DND-41 (cell line): ENCODE results near the gene ANKRD29.
"Not testable (repeated sequence)": the region's sequence is repeated elsewhere in the genome, so short reads cannot be mapped to it uniquely, and the experiment has no call there.

Source experiments
- ATAC-seq: fragments of 200-7000 bp; cut with Tn5 transposase; 3 replicates; pipeline ENCODE4 v1.9.1; 2021; ENCODE audit warnings: low read depth; ENCODE audit not compliant: insufficient read depth
- DNase-seq: peaks from one replicate; pipeline ENCODE4 v3.0.0-alpha.2; 2020
- H2AFZ ChIP-seq: 2 replicates; pipeline ENCODE4 v1.6.0; 2012; ENCODE audit warnings: low read depth, low read length
- H3K27ac ChIP-seq: 2 replicates; pipeline ENCODE4 v1.5.1; 2012; ENCODE audit warnings: low read length, inconsistent platforms
- H3K27me3 ChIP-seq: fragments of 200-600 bp; sonication (generic); 2 replicates; pipeline ENCODE4 v1.6.0; 2012; ENCODE audit warnings: low read length, mild to moderate bottlenecking, inconsistent platforms; ENCODE audit not compliant: insufficient read depth, poor library complexity
- H3K36me3 ChIP-seq: 2 replicates; pipeline ENCODE4 v1.5.1; 2012; ENCODE audit warnings: low read length, inconsistent platforms; ENCODE audit not compliant: insufficient read depth
- H3K4me1 ChIP-seq: 2 replicates; pipeline ENCODE4 v1.5.1; 2012; ENCODE audit warnings: mild to moderate bottlenecking, low read length; ENCODE audit not compliant: insufficient read depth
- H3K4me2 ChIP-seq: 2 replicates; pipeline ENCODE4 v1.6.0; 2012; ENCODE audit warnings: mild to moderate bottlenecking, moderate library complexity, low read length, inconsistent platforms; ENCODE audit not compliant: insufficient read depth
- H3K4me3 ChIP-seq, 2 experiments: fragments of 200-600 bp in 1 of 2; shearing (Covaris generic) in 1 of 2; 2 replicates each; pipeline ENCODE4 v1.5.1; 2012 to 2016; ENCODE audit warnings: inconsistent platforms in 2 of 2, low read length in 2 of 2, mild to moderate bottlenecking in 2 of 2, low read depth in 1 of 2, moderate library complexity in 1 of 2
- H3K79me2 ChIP-seq: 2 replicates; pipeline ENCODE4 v1.6.0; 2012; ENCODE audit warnings: low read length, inconsistent platforms; ENCODE audit not compliant: insufficient read depth
- H3K9ac ChIP-seq: 2 replicates; pipeline ENCODE4 v1.6.0; 2012; ENCODE audit warnings: low read depth, mild to moderate bottlenecking, inconsistent platforms, low read length, moderate library complexity
- H3K9me3 ChIP-seq: 2 replicates; pipeline ENCODE4 v1.5.1; 2012; ENCODE audit warnings: low read length, moderate library complexity, mild to moderate bottlenecking, inconsistent platforms; ENCODE audit not compliant: insufficient read depth, severe bottlenecking
- H4K20me1 ChIP-seq: 2 replicates; pipeline ENCODE4 v1.6.0; 2012; ENCODE audit warnings: low read length; ENCODE audit not compliant: insufficient read depth
- CTCF ChIP-seq: IDR thresholded peaks from 2 replicates; pipeline ENCODE4 v1.5.1; 2012; ENCODE audit warnings: borderline replicate concordance, low read length, moderate library complexity, mild to moderate bottlenecking; ENCODE audit not compliant: poor library complexity, severe bottlenecking; ENCODE audit errors: extremely low read depth
- EZH2 ChIP-seq: IDR thresholded peaks from 3 replicates; pipeline ENCODE4 v1.6.1; 2012; ENCODE audit warnings: borderline replicate concordance, low read depth, mild to moderate bottlenecking, moderate library complexity, low read length, inconsistent platforms; ENCODE audit not compliant: severe bottlenecking

ANKRD29 gene

DNA sequence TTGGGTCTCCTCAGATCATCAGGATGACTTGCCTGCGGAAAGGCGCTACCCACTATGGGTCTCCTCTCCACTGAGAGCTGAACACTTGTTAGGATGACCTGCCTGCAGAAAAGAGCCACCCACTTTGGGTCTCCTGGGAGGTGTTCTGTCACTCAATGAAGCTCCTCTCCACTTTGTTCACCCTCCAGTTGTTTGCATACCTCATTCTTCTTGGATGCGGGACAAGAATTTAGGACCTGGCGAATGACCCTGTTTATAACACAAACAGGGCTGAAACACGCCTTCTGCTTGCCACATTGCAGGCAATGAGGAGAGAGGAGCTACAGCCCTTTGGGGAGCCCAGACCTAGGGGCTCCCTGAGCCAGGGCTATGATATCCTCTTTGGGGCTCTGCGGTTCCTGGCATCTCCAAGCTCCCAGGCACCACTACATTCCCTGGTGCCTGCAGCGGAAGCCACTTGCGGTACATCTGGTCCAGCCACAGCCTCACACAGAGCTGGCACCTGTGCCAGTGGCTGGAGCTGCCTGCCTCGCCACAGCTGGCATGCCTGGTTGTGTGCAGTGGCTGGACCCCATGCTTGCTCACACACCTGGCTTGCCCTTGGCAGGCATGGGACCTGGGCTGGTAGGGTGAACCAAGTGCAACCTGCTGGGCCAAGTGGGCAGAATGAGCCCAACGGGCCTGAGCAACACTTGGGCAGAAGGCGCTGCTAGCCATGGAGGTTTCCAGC lies 20.6 kb downstream of the ANKRD29 start:
- TF ChIP-seq CTCF (no peak), EZH2 (no peak)
- ATAC-seq (no peak), DNase-seq (peak; percentile 10)

DNA sequence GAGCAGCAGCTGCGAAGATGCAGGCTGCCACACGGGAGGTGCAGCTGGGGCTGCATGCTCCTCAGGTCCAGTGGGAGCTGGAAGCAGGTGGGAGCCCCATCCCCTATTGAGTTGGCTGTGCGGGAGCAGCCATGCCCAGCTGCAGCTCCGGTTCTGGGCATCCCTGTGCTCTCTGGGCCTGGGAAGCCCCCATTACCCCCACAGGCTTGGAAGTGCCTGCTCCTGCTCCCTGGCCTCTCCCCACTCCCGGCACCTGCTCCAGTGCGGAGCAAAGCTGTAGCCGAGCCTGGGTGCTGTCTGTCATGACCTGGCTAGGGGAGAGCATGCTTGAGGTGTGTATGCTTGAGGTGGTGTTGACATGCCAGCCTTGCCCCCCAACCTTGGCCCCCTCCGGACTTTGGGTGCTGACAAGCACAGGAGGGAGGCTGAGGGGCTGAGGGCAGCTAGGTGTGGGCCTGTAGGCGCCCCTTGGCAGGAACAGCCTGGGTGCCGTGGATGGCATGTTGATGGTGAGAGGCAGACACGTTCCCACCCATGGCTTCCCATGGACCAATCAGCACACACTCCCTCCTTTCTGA lies 21.5 kb downstream of the ANKRD29 start:
- DNase-seq (no peak), ATAC-seq (no peak)
- no peak for TF ChIP-seq EZH2
- no peak for TF ChIP-seq CTCF
- Histone ChIP-seq H3K36me3 (no peaks in the 10 kb centered on the region), H3K9me3 (peaks cover 15% of the 10 kb centered on the region), H3K4me3 (no peak overlapping the region), H3K4me2 (no peak overlapping the region), H3K4me1 (no peaks in the 10 kb centered on the region), H3K9ac (no peak overlapping the region), H3K79me2 (no peaks in the 10 kb centered on the region), H4K20me1 (no peaks in the 10 kb centered on the region), H3K27me3 (no peaks in the 10 kb centered on the region), H3K27ac (no peak overlapping the region), H2AFZ (no peak overlapping the region)

More for the DNA sequence above, 20.6 kb downstream of the ANKRD29 start:
- Histone ChIP-seq H3K79me2 (no peaks in the 10 kb centered on the region), H3K4me3 (no peak overlapping the region), H4K20me1 (no peaks in the 10 kb centered on the region), H3K4me1 (no peaks in the 10 kb centered on the region), H3K4me2 (no peak overlapping the region), H3K9me3 (peaks cover 15% of the 10 kb centered on the region), H2AFZ (no peak overlapping the region), H3K27me3 (no peaks in the 10 kb centered on the region), H3K9ac (no peak overlapping the region), H3K27ac (no peak overlapping the region), H3K36me3 (no peaks in the 10 kb centered on the region)

- Histone ChIP-seq H3K4me2 (no peak overlapping the region), H3K27ac (no peak overlapping the region)
- ATAC-seq: no peak
Observed at GRCh38 chr18:23640052-23640451, 22.7 kb downstream of the ANKRD29 start.

DNA sequence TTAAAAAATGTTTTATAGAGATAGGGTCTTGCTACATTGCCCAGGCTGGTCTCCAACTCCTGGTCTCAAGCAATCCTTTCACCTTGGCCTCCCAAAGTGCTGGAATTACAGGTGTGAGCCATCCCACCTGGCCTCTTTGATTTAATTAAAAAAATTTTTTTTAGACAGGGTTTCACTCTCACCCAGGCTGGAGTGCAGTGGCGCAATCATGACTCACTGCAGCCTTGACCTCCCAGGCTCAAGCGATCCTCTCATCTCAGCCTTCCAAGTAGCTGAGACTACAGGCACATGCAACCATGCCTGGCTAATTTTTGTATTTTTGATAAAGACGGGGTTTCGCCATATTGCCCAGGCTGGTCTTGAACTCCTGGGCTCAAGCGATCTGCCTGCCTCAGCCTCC lies 26.3 kb downstream of the ANKRD29 start:
- not testable (repeated sequence) for H3K9me3 ChIP-seq, ATAC-seq, H2AFZ ChIP-seq, DNase-seq, H3K36me3 ChIP-seq, H3K79me2 ChIP-seq, H3K27me3 ChIP-seq, H3K27ac ChIP-seq, H3K4me1 ChIP-seq, H4K20me1 ChIP-seq, H3K9ac ChIP-seq, H3K4me2 ChIP-seq, H3K4me3 ChIP-seq

More at GRCh38 chr18:23640052-23640451, 22.7 kb downstream of the ANKRD29 start:
- Histone ChIP-seq H2AFZ (no peak overlapping the region), H3K4me3 (no peak overlapping the region), H3K36me3 (no peaks in the 10 kb centered on the region), H3K9me3 (peaks cover 15% of the 10 kb centered on the region), H3K79me2 (no peaks in the 10 kb centered on the region), H3K9ac (no peak overlapping the region), H3K4me1 (no peaks in the 10 kb centered on the region), H4K20me1 (no peaks in the 10 kb centered on the region), H3K27me3 (no peaks in the 10 kb centered on the region)
- DNase-seq: no peak
- no peak for TF ChIP-seq CTCF
- TF ChIP-seq EZH2: no peak
